SK-N-SH (cell line): Measurements from ENCODE around the gene ACSF3.

Source experiments
- EP300 ChIP-seq, 2 experiments: IDR thresholded peaks; 2 replicates each; pipeline versions ENCODE4 v1.4.0 to v1.6.1; 2012; ENCODE audit warnings: borderline replicate concordance in 1 of 2, low read depth in 1 of 2, low read length in 1 of 2
- MAX ChIP-seq: IDR thresholded peaks from 2 replicates; pipeline ENCODE4 v1.4.0; 2012; ENCODE audit warnings: low read depth
- NRF1 ChIP-seq: IDR thresholded peaks from 2 replicates; pipeline ENCODE4 v1.6.1; 2012; ENCODE audit warnings: low read depth, mild to moderate bottlenecking, low read length
- POLR2AphosphoS5 ChIP-seq: IDR thresholded peaks from 2 replicates; pipeline ENCODE4 v1.6.1; 2012; ENCODE audit warnings: low read depth, low read length
- TF ChIP-seq, protein P1 (sequence below): IDR thresholded peaks from 2 replicates; pipeline ENCODE4 v1.6.1; 2012; ENCODE audit warnings: mild to moderate bottlenecking, low read depth, low read length, moderate library complexity
- TF ChIP-seq, protein P2 (sequence below): fragments of 200-600 bp; sonication (generic); IDR thresholded peaks from 2 replicates; pipeline ENCODE4 v1.6.1; 2017; ENCODE audit warnings: antibody characterized with exemption, mild to moderate bottlenecking, moderate library complexity

DNA sequence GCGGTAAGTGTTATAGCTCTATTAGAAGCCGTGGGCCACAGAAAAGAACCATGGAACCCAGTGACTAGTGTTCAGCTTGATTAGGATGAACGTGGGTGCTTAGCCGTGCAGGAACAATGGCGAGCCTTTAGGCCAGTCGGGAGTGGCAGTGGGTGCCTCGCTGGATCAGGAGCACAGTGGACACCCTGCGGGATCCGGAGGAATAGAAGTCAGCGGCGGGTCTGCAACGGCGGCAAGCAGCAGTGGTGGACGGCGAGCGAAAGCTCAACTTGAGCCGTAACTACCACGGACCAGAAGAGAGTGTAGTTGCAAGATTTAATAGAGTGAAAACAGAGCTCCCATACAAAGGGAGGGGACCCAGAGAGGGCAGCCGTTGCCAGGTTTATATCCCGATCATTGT is 40.6 kb downstream of the ACSF3 start:
- TF ChIP-seq EP300 (IDR thresholded peaks at IDR 0.05; ENCODE audit: borderline replicate concordance in 1 of 2, low read depth in 1 of 2, low read length in 1 of 2), result no peak
- TF ChIP-seq, protein P1, sequence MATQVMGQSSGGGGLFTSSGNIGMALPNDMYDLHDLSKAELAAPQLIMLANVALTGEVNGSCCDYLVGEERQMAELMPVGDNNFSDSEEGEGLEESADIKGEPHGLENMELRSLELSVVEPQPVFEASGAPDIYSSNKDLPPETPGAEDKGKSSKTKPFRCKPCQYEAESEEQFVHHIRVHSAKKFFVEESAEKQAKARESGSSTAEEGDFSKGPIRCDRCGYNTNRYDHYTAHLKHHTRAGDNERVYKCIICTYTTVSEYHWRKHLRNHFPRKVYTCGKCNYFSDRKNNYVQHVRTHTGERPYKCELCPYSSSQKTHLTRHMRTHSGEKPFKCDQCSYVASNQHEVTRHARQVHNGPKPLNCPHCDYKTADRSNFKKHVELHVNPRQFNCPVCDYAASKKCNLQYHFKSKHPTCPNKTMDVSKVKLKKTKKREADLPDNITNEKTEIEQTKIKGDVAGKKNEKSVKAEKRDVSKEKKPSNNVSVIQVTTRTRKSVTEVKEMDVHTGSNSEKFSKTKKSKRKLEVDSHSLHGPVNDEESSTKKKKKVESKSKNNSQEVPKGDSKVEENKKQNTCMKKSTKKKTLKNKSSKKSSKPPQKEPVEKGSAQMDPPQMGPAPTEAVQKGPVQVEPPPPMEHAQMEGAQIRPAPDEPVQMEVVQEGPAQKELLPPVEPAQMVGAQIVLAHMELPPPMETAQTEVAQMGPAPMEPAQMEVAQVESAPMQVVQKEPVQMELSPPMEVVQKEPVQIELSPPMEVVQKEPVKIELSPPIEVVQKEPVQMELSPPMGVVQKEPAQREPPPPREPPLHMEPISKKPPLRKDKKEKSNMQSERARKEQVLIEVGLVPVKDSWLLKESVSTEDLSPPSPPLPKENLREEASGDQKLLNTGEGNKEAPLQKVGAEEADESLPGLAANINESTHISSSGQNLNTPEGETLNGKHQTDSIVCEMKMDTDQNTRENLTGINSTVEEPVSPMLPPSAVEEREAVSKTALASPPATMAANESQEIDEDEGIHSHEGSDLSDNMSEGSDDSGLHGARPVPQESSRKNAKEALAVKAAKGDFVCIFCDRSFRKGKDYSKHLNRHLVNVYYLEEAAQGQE, result no peak
- no peak for TF ChIP-seq POLR2AphosphoS5
- TF ChIP-seq, protein P2, sequence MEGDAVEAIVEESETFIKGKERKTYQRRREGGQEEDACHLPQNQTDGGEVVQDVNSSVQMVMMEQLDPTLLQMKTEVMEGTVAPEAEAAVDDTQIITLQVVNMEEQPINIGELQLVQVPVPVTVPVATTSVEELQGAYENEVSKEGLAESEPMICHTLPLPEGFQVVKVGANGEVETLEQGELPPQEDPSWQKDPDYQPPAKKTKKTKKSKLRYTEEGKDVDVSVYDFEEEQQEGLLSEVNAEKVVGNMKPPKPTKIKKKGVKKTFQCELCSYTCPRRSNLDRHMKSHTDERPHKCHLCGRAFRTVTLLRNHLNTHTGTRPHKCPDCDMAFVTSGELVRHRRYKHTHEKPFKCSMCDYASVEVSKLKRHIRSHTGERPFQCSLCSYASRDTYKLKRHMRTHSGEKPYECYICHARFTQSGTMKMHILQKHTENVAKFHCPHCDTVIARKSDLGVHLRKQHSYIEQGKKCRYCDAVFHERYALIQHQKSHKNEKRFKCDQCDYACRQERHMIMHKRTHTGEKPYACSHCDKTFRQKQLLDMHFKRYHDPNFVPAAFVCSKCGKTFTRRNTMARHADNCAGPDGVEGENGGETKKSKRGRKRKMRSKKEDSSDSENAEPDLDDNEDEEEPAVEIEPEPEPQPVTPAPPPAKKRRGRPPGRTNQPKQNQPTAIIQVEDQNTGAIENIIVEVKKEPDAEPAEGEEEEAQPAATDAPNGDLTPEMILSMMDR, result no peak
- no peak for TF ChIP-seq MAX
- no peak for TF ChIP-seq NRF1
